ENCODE results near the gene BTBD1.

- TF ChIP-seq PATZ1 (CRISPR knock-in tag; IDR thresholded peaks at IDR 0.05; ENCODE audit: borderline replicate concordance) (no peak), ARNTL (CRISPR knock-in tag; IDR thresholded peaks at IDR 0.05; ENCODE audit: borderline replicate concordance, low read depth) (no peak), CREB5 (CRISPR knock-in tag; IDR thresholded peaks at IDR 0.05; ENCODE audit: low read depth) (no peak), POU6F1 (CRISPR knock-in tag; IDR thresholded peaks at IDR 0.05; ENCODE audit: borderline replicate concordance, low read depth) (no peak), TCF4 (CRISPR knock-in tag; IDR thresholded peaks at IDR 0.05; ENCODE audit: borderline replicate concordance) (no peak), RARB (CRISPR knock-in tag; IDR thresholded peaks at IDR 0.05) (no peak), SNAI2 (CRISPR knock-in tag; IDR thresholded peaks at IDR 0.05) (no peak), ZNF70 (CRISPR knock-in tag; IDR thresholded peaks at IDR 0.05) (no peak), TSHZ2 (CRISPR knock-in tag; IDR thresholded peaks at IDR 0.05) (no peak), BACH2 (CRISPR knock-in tag; IDR thresholded peaks at IDR 0.05; ENCODE audit: borderline replicate concordance) (no peak), ZNF565 (CRISPR knock-in tag; conservative IDR thresholded peaks at IDR 0.05; ENCODE audit: low read depth) (no peak), CSRNP3 (CRISPR knock-in tag; IDR thresholded peaks at IDR 0.05) (no peak)
These were observed 55.0 kb downstream of the BTBD1 start for GRCh38 chr15:83012076-83012426.

Measured in SK-N-SH treated with all-trans-retinoic acid at 6 μM for 48 hours (cell line).